PC-9 (cell line): Measurements from ENCODE around the gene BHLHA15. TPM values are rescaled to one million over a fixed set of nuclear protein-coding genes. Genes with fewer than 3 reads are reported as not detected.

ENCODE experiments used
- BruUV-seq: library from RNA; stranded (reverse); fragments of 400-500 nt; replicated peaks from 2 replicates; lab custom pipeline; 2021; lab: Mats Ljungman, UMichigan
- CTCF ChIA-PET: fragments of 300-600 bp; sonication (Branson Sonifier 250); formaldehyde crosslinking; loops from one replicate; lab custom pipeline; 2022; ENCODE audit warnings: antibody characterized with exemption; lab: Charles Lee
- POLR2A ChIA-PET: fragments of 300-600 bp; sonication (Branson Sonifier 250); formaldehyde crosslinking; loops from one replicate; lab custom pipeline; 2022; ENCODE audit warnings: antibody characterized with exemption; ENCODE audit not compliant: unreplicated experiment; lab: Charles Lee
- DNase-seq, 2 experiments: peaks; one replicate each; pipeline versions ENCODE4 v3.0.0 to v3.0.0-alpha.2; 2015 to 2022; ENCODE audit warnings: mixed read lengths in 1 of 2
- H2AFZ ChIP-seq: fragments of 200-600 bp; sonication (generic); 2 replicates; pipeline ENCODE4 v1.8.1; 2017; ENCODE audit warnings: antibody characterized with exemption
- H3F3A ChIP-seq: fragments of 200-600 bp; sonication (generic); 2 replicates; pipeline ENCODE4 v1.8.1; 2017; ENCODE audit warnings: antibody characterized with exemption, mild to moderate bottlenecking, low read depth; ENCODE audit not compliant: insufficient read depth
- H3K27ac ChIP-seq: fragments of 200-600 bp; sonication (generic); 2 replicates; pipeline ENCODE4 v1.6.1; 2016; ENCODE audit warnings: mixed run types
- H3K27me3 ChIP-seq: fragments of 200-600 bp; sonication (generic); 2 replicates; pipeline ENCODE4 v1.6.1; 2016; ENCODE audit warnings: low read depth, mixed run types; ENCODE audit not compliant: insufficient read depth
- H3K36me3 ChIP-seq: fragments of 200-600 bp; sonication (generic); 2 replicates; pipeline ENCODE4 v1.6.1; 2016; ENCODE audit warnings: low read depth, mixed run types
- H3K4me1 ChIP-seq: fragments of 200-600 bp; sonication (generic); replicated peaks from 2 replicates; pipeline ENCODE4 v1.6.1; 2016; ENCODE audit warnings: mixed run types; ENCODE audit not compliant: insufficient read depth
- H3K4me2 ChIP-seq: fragments of 200-600 bp; sonication (generic); 2 replicates; pipeline ENCODE4 v1.6.1; 2017; ENCODE audit warnings: mixed run types
- H3K4me3 ChIP-seq: fragments of 200-600 bp; sonication (generic); 2 replicates; pipeline ENCODE4 v1.6.1; 2016; ENCODE audit warnings: mixed run types
- H3K79me2 ChIP-seq: fragments of 200-600 bp; sonication (generic); 2 replicates; pipeline ENCODE4 v1.6.1; 2017; ENCODE audit warnings: low read depth, mixed run types
- H3K9me2 ChIP-seq: fragments of 200-600 bp; sonication (generic); 2 replicates; pipeline ENCODE4 v1.8.1; 2017; ENCODE audit warnings: mild to moderate bottlenecking; ENCODE audit not compliant: insufficient read depth
- H3K9me3 ChIP-seq: fragments of 200-600 bp; sonication (generic); 2 replicates; pipeline ENCODE4 v1.8.1; 2016; ENCODE audit warnings: low read depth; ENCODE audit not compliant: insufficient read depth
- H4K20me1 ChIP-seq: fragments of 200-600 bp; sonication (generic); 2 replicates; pipeline ENCODE4 v1.8.1; 2017; ENCODE audit not compliant: insufficient read depth
- CTCF ChIP-seq: fragments of 200-600 bp; sonication (generic); conservative IDR thresholded peaks from 2 replicates; pipeline ENCODE4 v1.6.1; 2017; ENCODE audit warnings: mixed run types, antibody characterized with exemption, mild to moderate bottlenecking, moderate library complexity
- EZH2 ChIP-seq: fragments of 200-600 bp; sonication (generic); IDR thresholded peaks from 2 replicates; pipeline ENCODE4 v1.8.0; 2017; ENCODE audit warnings: antibody characterized with exemption, low read depth
- intact Hi-C: fragments of 100-400 bp; cut with micrococcal nuclease; formaldehyde crosslinking; loops from one replicate; pipeline ENCODE4 v1.10.0; 2022; ENCODE audit not compliant: unreplicated experiment
- total RNA-seq: library from RNA; stranded (reverse); gene quantifications from 2 replicates; pipeline ENCODE4 v1.2.3, GENCODE V29; 2021

BHLHA15 gene
- total RNA-seq, 1 experiment from 2014 or later = 0.79 TPM

- Histone ChIP-seq H3K79me2 (no peaks in the 10 kb centered on the region), H2AFZ (no peak overlapping the region), H3K4me1 (no peaks in the 10 kb centered on the region), H3K9me3 (no peaks in the 10 kb centered on the region), H3K27me3 (no peaks in the 10 kb centered on the region), H3K4me2 (no peak overlapping the region), H3K4me3 (no peak overlapping the region), H3K27ac (no peak overlapping the region), H3F3A (peaks cover 3% of the 10 kb centered on the region; the same call in 1 of the 2 replicates), H4K20me1 (no peaks in the 10 kb centered on the region), H3K36me3 (no peaks in the 10 kb centered on the region), H3K9me2 (no peaks in the 10 kb centered on the region)
- no TSS peak for BruUV-seq
- TF ChIP-seq EZH2 (no peak), CTCF (no peak)
- ChIA-PET CTCF (no interaction called here), POLR2A (no interaction called here)
- DNase-seq = peak in 1 of 2 experiments; percentile 24
- intact Hi-C loops = no loop called here
These were observed 2.9 kb downstream of the BHLHA15 start for GRCh38 chr7:98213888-98214810.

GRCh38 chr7:98214811-98215321, 3.6 kb downstream of the BHLHA15 start:
- H3K9me2 ChIP-seq = no peaks in the 10 kb centered on the region
- no peaks in the 10 kb centered on the region for H3K27me3 ChIP-seq
- no peaks in the 10 kb centered on the region for H3K79me2 ChIP-seq
- CTCF ChIA-PET = no interaction called here
- intact Hi-C loops = no loop called here
- peaks cover 9% of the 10 kb centered on the region; the same call in 1 of the 2 replicates for H3F3A ChIP-seq
- no peaks in the 10 kb centered on the region for H3K36me3 ChIP-seq
- no peak for TF ChIP-seq EZH2
- TF ChIP-seq CTCF = no peak
- no peaks in the 10 kb centered on the region for H3K4me1 ChIP-seq
- DNase-seq = no peak
- POLR2A ChIA-PET = no interaction called here
- H3K4me3 ChIP-seq = no peak overlapping the region
- H3K27ac ChIP-seq = no peak overlapping the region
- no peaks in the 10 kb centered on the region for H3K9me3 ChIP-seq
- no peak overlapping the region for H2AFZ ChIP-seq
- H4K20me1 ChIP-seq = no peaks in the 10 kb centered on the region
- BruUV-seq = no TSS peak
- no peak overlapping the region for H3K4me2 ChIP-seq

- ChIA-PET CTCF (no interaction called here), POLR2A (no interaction called here)
- no peak for DNase-seq
- Histone ChIP-seq H3F3A (peaks cover 9% of the 10 kb centered on the region; the same call in 1 of the 2 replicates), H3K9me2 (no peaks in the 10 kb centered on the region), H3K27me3 (no peaks in the 10 kb centered on the region), H3K27ac (no peak overlapping the region), H2AFZ (no peak overlapping the region), H3K36me3 (no peaks in the 10 kb centered on the region), H3K79me2 (no peaks in the 10 kb centered on the region), H4K20me1 (no peaks in the 10 kb centered on the region), H3K4me3 (no peak overlapping the region), H3K9me3 (no peaks in the 10 kb centered on the region), H3K4me2 (no peak overlapping the region), H3K4me1 (no peaks in the 10 kb centered on the region)
- no TSS peak for BruUV-seq
- intact Hi-C loops = no loop called here
- TF ChIP-seq EZH2 (no peak), CTCF (no peak)
These were observed 4.6 kb downstream of the BHLHA15 start for GRCh38 chr7:98215561-98216495.
